OCI-LY3 (cell line): ENCODE measurements around the gene RMND5B.

Experiments
- H2AFZ ChIP-seq: fragments of 200-600, 300-600 bp; shearing (Covaris generic); 2 replicates; pipeline ENCODE4 v1.6.0; 2014; ENCODE audit warnings: antibody characterized with exemption, low read depth, low read length
- H3K27ac ChIP-seq: fragments of 200-600, 300-600 bp; sonication (generic); 2 replicates; pipeline ENCODE4 v1.5.1; 2014; ENCODE audit warnings: mild to moderate bottlenecking, low read length, moderate library complexity, mixed read lengths
- H3K27me3 ChIP-seq: fragments of 200-600, 300-600 bp; sonication (generic); 2 replicates; pipeline ENCODE4 v1.6.1; 2014; ENCODE audit warnings: low read depth, low read length, mixed read lengths
- H3K36me3 ChIP-seq: fragments of 200-600, 300-600 bp; sonication (generic); replicated peaks from 2 replicates; pipeline ENCODE3; 2014; ENCODE audit warnings: low read depth, low read length, mixed read lengths
- H3K4me1 ChIP-seq: fragments of 300-600, 200-600 bp; sonication (generic); 2 replicates; pipeline ENCODE4 v1.6.1; 2014; ENCODE audit warnings: low read length, mixed read lengths
- H3K4me2 ChIP-seq: fragments of 200-600, 300-600 bp; sonication (generic); 2 replicates; pipeline ENCODE4 v1.6.1; 2014; ENCODE audit warnings: low read length, mixed read lengths
- H3K4me3 ChIP-seq: fragments of 300-600, 200-600 bp; sonication (generic); 2 replicates; pipeline ENCODE4 v1.5.1; 2014; ENCODE audit warnings: antibody characterized with exemption, mild to moderate bottlenecking, low read length, moderate library complexity
- H3K79me2 ChIP-seq: fragments of 300-600, 200-600 bp; shearing (Covaris generic); 2 replicates; pipeline ENCODE4 v1.6.1; 2014; ENCODE audit warnings: mild to moderate bottlenecking, low read length, mixed read lengths
- H3K9ac ChIP-seq: fragments of 300-600, 200-600 bp; shearing (Covaris generic); 2 replicates; pipeline ENCODE4 v1.6.0; 2014; ENCODE audit warnings: mild to moderate bottlenecking, low read length, moderate library complexity
- H3K9me3 ChIP-seq: fragments of 200-600, 300-600 bp; shearing (Covaris generic); 2 replicates; pipeline ENCODE4 v1.6.1; 2014; ENCODE audit warnings: low read length, mixed read lengths; ENCODE audit not compliant: insufficient read depth
- H4K20me1 ChIP-seq: fragments of 200-600, 300-600 bp; sonication (generic); 2 replicates; pipeline ENCODE4 v1.6.1; 2016; ENCODE audit warnings: low read length, mixed read lengths; ENCODE audit not compliant: insufficient read depth
- CTCF ChIP-seq: fragments of 200-600, 300-600 bp; sonication (generic); IDR thresholded peaks from 2 replicates; pipeline ENCODE4 v1.5.1; 2014; ENCODE audit warnings: antibody characterized with exemption, low read length, low read depth
- EZH2phosphoT487 ChIP-seq: fragments of 200-600 bp; shearing (Covaris generic); IDR thresholded peaks from 2 replicates; pipeline ENCODE4 v1.6.1; 2018; ENCODE audit warnings: antibody characterized with exemption, mixed run types, low read depth

The RMND5B gene

GRCh38 chr5:178130576-178131445 is at the start of gene RMND5B:
RMND5B (plus strand) TSS chr5:178131014; CDS start chr5:178138120, 7,106 bp downstream.
- Histone ChIP-seq H4K20me1 (no peaks in the 10 kb centered on the region), H3K27me3 (no peaks in the 10 kb centered on the region), H3K27ac (peak within 1 kb of the TSS; percentile 69), H2AFZ (peak within 1 kb of the TSS; percentile 55; the same call in 1 of the 2 replicates), H3K36me3 (peaks cover 9% of the 10 kb centered on the region), H3K4me3 (peak within 1 kb of the TSS; percentile 100), H3K4me2 (peak within 1 kb of the TSS; percentile 94), H3K9me3 (no peaks in the 10 kb centered on the region), H3K9ac (peak within 1 kb of the TSS; percentile 85), H3K79me2 (peaks cover 31% of the 10 kb centered on the region), H3K4me1 (peaks cover 4% of the 10 kb centered on the region)
- TF ChIP-seq CTCF (no peak), EZH2phosphoT487 (no peak)

- H3K9ac ChIP-seq = no peak overlapping the region
- no peak overlapping the region for H2AFZ ChIP-seq
- no peaks in the 10 kb centered on the region for H3K4me1 ChIP-seq
- 0 out of 2 replicates have a peak, but pooled peaks cover 4% of the 10 kb centered on the region for H3K27me3 ChIP-seq
- H3K4me2 ChIP-seq = no peak overlapping the region
- H3K4me3 ChIP-seq = no peak overlapping the region
- no peaks in the 10 kb centered on the region for H3K9me3 ChIP-seq
- no peaks in the 10 kb centered on the region for H4K20me1 ChIP-seq
- TF ChIP-seq CTCF (no peak), EZH2phosphoT487 (no peak)
- no peaks in the 10 kb centered on the region for H3K79me2 ChIP-seq
- H3K36me3 ChIP-seq = no peaks in the 10 kb centered on the region
- H3K27ac ChIP-seq = no peak overlapping the region
These were observed 49.1 kb upstream of the RMND5B start for GRCh38 chr5:178081571-178082243.

GRCh38 chr5:178083922-178084321 is 46.9 kb upstream of the RMND5B start:
- Histone ChIP-seq H3K4me3 (no peak overlapping the region), H3K79me2 (no peaks in the 10 kb centered on the region), H3K4me2 (no peak overlapping the region), H3K27ac (no peak overlapping the region), H4K20me1 (no peaks in the 10 kb centered on the region), H3K4me1 (no peaks in the 10 kb centered on the region), H3K9ac (no peak overlapping the region), H3K9me3 (no peaks in the 10 kb centered on the region), H3K27me3 (0 out of 2 replicates have a peak, but pooled peaks cover 4% of the 10 kb centered on the region), H3K36me3 (no peaks in the 10 kb centered on the region), H2AFZ (no peak overlapping the region)
- TF ChIP-seq CTCF = no peak

- H3K27ac ChIP-seq = no peak overlapping the region
- TF ChIP-seq CTCF = no peak
- no peak for TF ChIP-seq EZH2phosphoT487
- no peak overlapping the region for H3K9ac ChIP-seq
- no peaks in the 10 kb centered on the region for H3K4me1 ChIP-seq
- no peak overlapping the region for H3K4me3 ChIP-seq
- no peaks in the 10 kb centered on the region for H3K9me3 ChIP-seq
- no peaks in the 10 kb centered on the region for H4K20me1 ChIP-seq
- no peaks in the 10 kb centered on the region for H3K79me2 ChIP-seq
- no peak overlapping the region for H2AFZ ChIP-seq
- H3K36me3 ChIP-seq = no peaks in the 10 kb centered on the region
- H3K4me2 ChIP-seq = no peak overlapping the region
- H3K27me3 ChIP-seq = 0 out of 2 replicates have a peak, but pooled peaks cover 4% of the 10 kb centered on the region
These were observed 45.5 kb upstream of the RMND5B start for GRCh38 chr5:178085316-178085715.
